ENCODE results near the gene RFT1.

GRCh38 chr3:53074366-53074696, 55.9 kb downstream of the RFT1 start:
- no peak for TF ChIP-seq CTCF (IDR thresholded peaks at IDR 0.05 in 8 of 11, conservative IDR thresholded peaks at IDR 0.05 in 3 of 11)
- no peak for TF ChIP-seq POLR2A (IDR thresholded peaks at IDR 0.05)

All from spleen (tissue), 7 donors.